ENCODE measurements around the gene TLCD3B.
"Not testable (repeated sequence)": the region's sequence is repeated elsewhere in the genome, so short reads cannot be mapped to it uniquely, and the experiment has no call there.

- not testable (repeated sequence) for TF ChIP-seq EZH2 (IDR thresholded peaks at IDR 0.05); POLR2AphosphoS5 (IDR thresholded peaks at IDR 0.05; ENCODE audit: borderline replicate concordance, low read depth, low read length)
Observed at GRCh38 chr16:30015450-30015849, 15.6 kb downstream of the TLCD3B start.

All from SK-N-MC (cell line).